Measurements from ENCODE around the gene ITIH1. TPM values are rescaled to one million over a fixed set of nuclear protein-coding genes. Genes with fewer than 3 reads are reported as not detected.

ITIH1 gene
- total RNA-seq, 1 donor from 2014 or later, result not detected

- H3K9me3 ChIP-seq (ENCODE audit: insufficient read depth, low read depth, low read length), result no peaks in the 10 kb centered on the region
- H3K27ac ChIP-seq (ENCODE audit: low read depth, low read length), result no peak overlapping the region
- H2AFZ ChIP-seq (ENCODE audit: low read depth, low read length), result no peak overlapping the region
- DNase-seq (ENCODE audit: low read depth) (no peak), FAIRE-seq (no peak)
- TF ChIP-seq, protein P1, sequence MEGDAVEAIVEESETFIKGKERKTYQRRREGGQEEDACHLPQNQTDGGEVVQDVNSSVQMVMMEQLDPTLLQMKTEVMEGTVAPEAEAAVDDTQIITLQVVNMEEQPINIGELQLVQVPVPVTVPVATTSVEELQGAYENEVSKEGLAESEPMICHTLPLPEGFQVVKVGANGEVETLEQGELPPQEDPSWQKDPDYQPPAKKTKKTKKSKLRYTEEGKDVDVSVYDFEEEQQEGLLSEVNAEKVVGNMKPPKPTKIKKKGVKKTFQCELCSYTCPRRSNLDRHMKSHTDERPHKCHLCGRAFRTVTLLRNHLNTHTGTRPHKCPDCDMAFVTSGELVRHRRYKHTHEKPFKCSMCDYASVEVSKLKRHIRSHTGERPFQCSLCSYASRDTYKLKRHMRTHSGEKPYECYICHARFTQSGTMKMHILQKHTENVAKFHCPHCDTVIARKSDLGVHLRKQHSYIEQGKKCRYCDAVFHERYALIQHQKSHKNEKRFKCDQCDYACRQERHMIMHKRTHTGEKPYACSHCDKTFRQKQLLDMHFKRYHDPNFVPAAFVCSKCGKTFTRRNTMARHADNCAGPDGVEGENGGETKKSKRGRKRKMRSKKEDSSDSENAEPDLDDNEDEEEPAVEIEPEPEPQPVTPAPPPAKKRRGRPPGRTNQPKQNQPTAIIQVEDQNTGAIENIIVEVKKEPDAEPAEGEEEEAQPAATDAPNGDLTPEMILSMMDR (IDR thresholded peaks at IDR 0.05; ENCODE audit: insufficient read depth, low read depth, low read length), result no peak
- no peak for TF ChIP-seq EZH2 (IDR thresholded peaks at IDR 0.05; ENCODE audit: insufficient read depth, low read length)
- Mint-ChIP-seq H3K36me3 (ENCODE audit: low read depth, unreplicated experiment) (no peaks in the 10 kb centered on the region), H3K4me1 (ENCODE audit: low read depth, unreplicated experiment) (no peaks in the 10 kb centered on the region), H3K4me3 (ENCODE audit: unreplicated experiment) (no peak overlapping the region), H3K27me3 (ENCODE audit: low read depth, unreplicated experiment) (peaks cover 56% of the 10 kb centered on the region), H3K9me3 (ENCODE audit: unreplicated experiment) (peaks cover 5% of the 10 kb centered on the region), H3K27ac (ENCODE audit: unreplicated experiment) (no peak overlapping the region)
- H4K20me1 ChIP-seq (ENCODE audit: insufficient read depth, low read length), result no peaks in the 10 kb centered on the region
- H3K4me3 ChIP-seq (ENCODE audit: insufficient read depth, low read depth, low read length), result no peak overlapping the region
- H3K4me2 ChIP-seq (ENCODE audit: low read length), result no peak overlapping the region
- no peak overlapping the region for H3K9ac ChIP-seq (ENCODE audit: low read length)
- peaks cover 15% of the 10 kb centered on the region for H3K27me3 ChIP-seq (ENCODE audit: insufficient read depth, low read length)
- H3K4me1 ChIP-seq (ENCODE audit: insufficient read depth, low read length), result no peaks in the 10 kb centered on the region
- no peaks in the 10 kb centered on the region for H3K36me3 ChIP-seq (ENCODE audit: insufficient read depth, low read length)
- H3K79me2 ChIP-seq (ENCODE audit: insufficient read depth, low read length), result no peaks in the 10 kb centered on the region
Measured at GRCh38 chr3:52786330-52787215, 9.2 kb downstream of the ITIH1 start.

- FAIRE-seq, result no peak
- DNase-seq (ENCODE audit: low read depth), result no peak
- TF ChIP-seq EZH2 (IDR thresholded peaks at IDR 0.05; ENCODE audit: insufficient read depth, low read length), result no peak
- TF ChIP-seq, protein P1 (IDR thresholded peaks at IDR 0.05; ENCODE audit: insufficient read depth, low read depth, low read length), result no peak
Measured at GRCh38 chr3:52787246-52787645, 9.8 kb downstream of the ITIH1 start.

More at GRCh38 chr3:52787246-52787645, 9.8 kb downstream of the ITIH1 start:
- no peak overlapping the region for H3K27ac Mint-ChIP-seq (ENCODE audit: unreplicated experiment)
- H4K20me1 ChIP-seq (ENCODE audit: insufficient read depth, low read length), result no peaks in the 10 kb centered on the region
- no peaks in the 10 kb centered on the region for H3K4me1 Mint-ChIP-seq (ENCODE audit: low read depth, unreplicated experiment)
- no peaks in the 10 kb centered on the region for H3K4me1 ChIP-seq (ENCODE audit: insufficient read depth, low read length)
- H3K4me2 ChIP-seq (ENCODE audit: low read length), result no peak overlapping the region
- no peaks in the 10 kb centered on the region for H3K36me3 Mint-ChIP-seq (ENCODE audit: low read depth, unreplicated experiment)
- H2AFZ ChIP-seq (ENCODE audit: low read depth, low read length), result no peak overlapping the region
- no peaks in the 10 kb centered on the region for H3K9me3 ChIP-seq (ENCODE audit: insufficient read depth, low read depth, low read length)
- no peak overlapping the region for H3K4me3 ChIP-seq (ENCODE audit: insufficient read depth, low read depth, low read length)
- H3K36me3 ChIP-seq (ENCODE audit: insufficient read depth, low read length), result no peaks in the 10 kb centered on the region
- H3K27me3 ChIP-seq (ENCODE audit: insufficient read depth, low read length), result peaks cover 8% of the 10 kb centered on the region
- H3K27me3 Mint-ChIP-seq (ENCODE audit: low read depth, unreplicated experiment), result peaks cover 53% of the 10 kb centered on the region
- H3K4me3 Mint-ChIP-seq (ENCODE audit: unreplicated experiment), result no peak overlapping the region
- H3K27ac ChIP-seq (ENCODE audit: low read depth, low read length), result no peak overlapping the region
- peaks cover 5% of the 10 kb centered on the region for H3K9me3 Mint-ChIP-seq (ENCODE audit: unreplicated experiment)
- no peak overlapping the region for H3K9ac ChIP-seq (ENCODE audit: low read length)
- no peaks in the 10 kb centered on the region for H3K79me2 ChIP-seq (ENCODE audit: insufficient read depth, low read length)

Measured in astrocyte (in vitro differentiated cells and primary cell).